ENCODE measurements around the gene ARID3A.

DNA sequence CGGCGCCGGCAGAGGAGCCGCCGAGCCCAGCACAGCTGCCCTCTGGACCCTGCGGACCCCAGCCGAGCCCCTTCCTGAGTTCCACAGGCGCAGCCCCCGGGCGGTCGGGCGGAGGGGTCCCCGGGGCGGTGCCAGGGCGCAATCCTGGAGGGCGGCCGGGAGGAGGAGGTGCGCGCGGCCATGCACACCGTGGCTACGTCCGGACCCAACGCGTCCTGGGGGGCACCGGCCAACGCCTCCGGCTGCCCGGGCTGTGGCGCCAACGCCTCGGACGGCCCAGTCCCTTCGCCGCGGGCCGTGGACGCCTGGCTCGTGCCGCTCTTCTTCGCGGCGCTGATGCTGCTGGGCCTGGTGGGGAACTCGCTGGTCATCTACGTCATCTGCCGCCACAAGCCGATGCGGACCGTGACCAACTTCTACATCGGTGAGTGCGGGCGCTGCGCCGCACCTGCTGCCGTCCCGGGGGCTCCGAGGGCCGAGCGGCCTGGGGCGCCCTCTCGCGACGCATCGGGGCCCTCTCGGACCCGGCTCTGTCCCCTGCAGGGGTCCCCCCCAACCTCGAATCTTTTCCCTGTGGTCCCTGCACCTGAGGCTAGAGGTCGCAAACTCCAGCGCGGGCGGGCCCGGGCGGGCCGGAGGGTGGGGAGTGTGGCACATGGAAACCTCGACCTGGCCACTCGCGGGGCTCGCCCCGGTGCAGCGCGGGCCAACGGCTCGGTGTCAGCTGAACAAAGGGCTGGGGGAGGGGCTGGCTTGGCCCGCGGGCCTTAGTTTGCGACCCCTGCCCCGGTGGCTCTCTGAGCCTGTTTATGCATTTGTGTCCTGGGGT, 8.3 kb upstream of the ARID3A start, which contains the start of gene KISS1R:
- TF ChIP-seq POLR2A (IDR thresholded peaks at IDR 0.05), result no peak
- no peak for TF ChIP-seq EP300 (IDR thresholded peaks at IDR 0.05)
- TF ChIP-seq, protein P1, sequence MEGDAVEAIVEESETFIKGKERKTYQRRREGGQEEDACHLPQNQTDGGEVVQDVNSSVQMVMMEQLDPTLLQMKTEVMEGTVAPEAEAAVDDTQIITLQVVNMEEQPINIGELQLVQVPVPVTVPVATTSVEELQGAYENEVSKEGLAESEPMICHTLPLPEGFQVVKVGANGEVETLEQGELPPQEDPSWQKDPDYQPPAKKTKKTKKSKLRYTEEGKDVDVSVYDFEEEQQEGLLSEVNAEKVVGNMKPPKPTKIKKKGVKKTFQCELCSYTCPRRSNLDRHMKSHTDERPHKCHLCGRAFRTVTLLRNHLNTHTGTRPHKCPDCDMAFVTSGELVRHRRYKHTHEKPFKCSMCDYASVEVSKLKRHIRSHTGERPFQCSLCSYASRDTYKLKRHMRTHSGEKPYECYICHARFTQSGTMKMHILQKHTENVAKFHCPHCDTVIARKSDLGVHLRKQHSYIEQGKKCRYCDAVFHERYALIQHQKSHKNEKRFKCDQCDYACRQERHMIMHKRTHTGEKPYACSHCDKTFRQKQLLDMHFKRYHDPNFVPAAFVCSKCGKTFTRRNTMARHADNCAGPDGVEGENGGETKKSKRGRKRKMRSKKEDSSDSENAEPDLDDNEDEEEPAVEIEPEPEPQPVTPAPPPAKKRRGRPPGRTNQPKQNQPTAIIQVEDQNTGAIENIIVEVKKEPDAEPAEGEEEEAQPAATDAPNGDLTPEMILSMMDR (IDR thresholded peaks at IDR 0.05), result peak in 1 of 4 experiments; percentile 24
- TF ChIP-seq POLR2AphosphoS5 (IDR thresholded peaks at IDR 0.05), result no peak

Measured in sigmoid colon (tissue), 4 donors.